Right lobe of liver (tissue), 6 donors: ENCODE results near the gene MID2. TPM values are rescaled to one million over a fixed set of nuclear protein-coding genes. Genes with fewer than 3 reads are reported as not detected.

Experiments used
- ATAC-seq, 4 donors: fragments of 200-7000 bp; cut with Tn5 transposase; one replicate each; pipeline ENCODE4 v1.9.1; 2020; ENCODE audit warnings: mild to moderate bottlenecking in 4 of 4, moderate library complexity in 4 of 4
- DNase-seq, 3 donors: peaks; one replicate each; pipeline ENCODE4 v3.0.0-alpha.2; 2020
- H3K27ac ChIP-seq, 3 donors: fragments of 200-600 bp; one replicate each; pipeline ENCODE4 v1.8.0; 2022
- H3K27me3 ChIP-seq, 2 donors: fragments of 200-600 bp; one replicate each; pipeline ENCODE4 v1.8.0; 2022
- H3K36me3 ChIP-seq, 4 donors: fragments of 200-600 bp; sonication (generic) in 1 of 4; one replicate each; pipeline versions ENCODE4 v1.5.1 to v1.8.0; 2017 to 2022; ENCODE audit warnings: control low read depth in 1 of 4
- H3K4me1 ChIP-seq, 4 donors: fragments of 200-600 bp; sonication (generic) in 1 of 4; one replicate each; pipeline versions ENCODE4 v1.5.1 to v1.8.0; 2017 to 2022; ENCODE audit warnings: control low read depth in 1 of 4
- H3K4me3 ChIP-seq, 3 donors: fragments of 200-600 bp; one replicate each; pipeline ENCODE4 v1.8.0; 2022
- H3K9me3 ChIP-seq, 4 donors: fragments of 200-600 bp; sonication (generic) in 1 of 4; one replicate each; pipeline versions ENCODE4 v1.5.1 to v1.8.0; 2017 to 2022; ENCODE audit warnings: control low read depth in 1 of 4
- POLR2A ChIP-seq: fragments of 450-650 bp; IDR thresholded peaks from one replicate; pipeline ENCODE4 v1.6.1; 2017; ENCODE audit warnings: antibody characterized with exemption, mild to moderate bottlenecking
- WGBS: methylation state at CpG from one replicate; pipeline ENCODE4 v1.1.6; 2018; ENCODE audit warnings: low coverage, low lambda C conversion rate; ENCODE audit not compliant: insufficient coverage; ENCODE audit errors: missing lambda C conversion rate; 5-methylcytosine and 5-hydroxymethylcytosine counted together
- intact Hi-C, 2 donors: fragments of 100-400 bp; cut with DNase I; formaldehyde crosslinking; loops; one replicate each; pipeline versions ENCODE4 v1.11.2 to v1.14.1; 2022
- total RNA-seq, 6 experiments: library from RNA; depleted of rRNA in 2 of 6; stranded (reverse); fragments of >200 nt in 2 of 6; fragmentation: NEBNext Ultra II Directional in 3 of 6; extraction: Animal tissue kit (Norgen Biotek cat#: 25700) in 3 of 6; gene quantifications; one replicate each; pipeline versions ENCODE4 v1.1.0 to v1.2.4, GENCODE V29; 2016 to 2023
- TF ChIP-seq, protein P1 (sequence below), 4 donors: fragments of 200-600 bp in 3 of 4; fragments of 450-650 bp in 1 of 4; IDR thresholded peaks; one replicate each; pipeline versions ENCODE4 v1.5.1 to v1.8.0; 2016 to 2022; ENCODE audit warnings: antibody characterized with exemption in 4 of 4, mild to moderate bottlenecking in 2 of 4
- donor health status: DM: no; HTN: yes; CAD: no.
- donor health status: DM: no; HTN: no; CAD: no.
- donor health status: DM: no; HTN: no; CAD: no.
- donor health status: DM: no; HTN: yes; CAD: no.
- donor health status: DM: no; HTN: yes; CAD: no.

MID2 gene
- total RNA-seq, 6 experiments from 2014 or later = 6.3 to 13.8 (median 11.8) TPM

- Histone ChIP-seq H3K27me3 (no peaks in the 10 kb centered on the region), H3K36me3 (no peaks in the 10 kb centered on the region), H3K4me3 (no peak overlapping the region), H3K9me3 (no peaks in the 10 kb centered on the region), H3K27ac (no peak overlapping the region), H3K4me1 (peaks cover 0 to 7% (median 0%) of the 10 kb centered on the region in 4 donors)
- 88% methylated on average over 5 of the region's 15 CpGs for WGBS
- ATAC-seq (no peak), DNase-seq (no peak)
- TF ChIP-seq, protein P1, sequence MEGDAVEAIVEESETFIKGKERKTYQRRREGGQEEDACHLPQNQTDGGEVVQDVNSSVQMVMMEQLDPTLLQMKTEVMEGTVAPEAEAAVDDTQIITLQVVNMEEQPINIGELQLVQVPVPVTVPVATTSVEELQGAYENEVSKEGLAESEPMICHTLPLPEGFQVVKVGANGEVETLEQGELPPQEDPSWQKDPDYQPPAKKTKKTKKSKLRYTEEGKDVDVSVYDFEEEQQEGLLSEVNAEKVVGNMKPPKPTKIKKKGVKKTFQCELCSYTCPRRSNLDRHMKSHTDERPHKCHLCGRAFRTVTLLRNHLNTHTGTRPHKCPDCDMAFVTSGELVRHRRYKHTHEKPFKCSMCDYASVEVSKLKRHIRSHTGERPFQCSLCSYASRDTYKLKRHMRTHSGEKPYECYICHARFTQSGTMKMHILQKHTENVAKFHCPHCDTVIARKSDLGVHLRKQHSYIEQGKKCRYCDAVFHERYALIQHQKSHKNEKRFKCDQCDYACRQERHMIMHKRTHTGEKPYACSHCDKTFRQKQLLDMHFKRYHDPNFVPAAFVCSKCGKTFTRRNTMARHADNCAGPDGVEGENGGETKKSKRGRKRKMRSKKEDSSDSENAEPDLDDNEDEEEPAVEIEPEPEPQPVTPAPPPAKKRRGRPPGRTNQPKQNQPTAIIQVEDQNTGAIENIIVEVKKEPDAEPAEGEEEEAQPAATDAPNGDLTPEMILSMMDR (IDR thresholded peaks at IDR 0.05) = no peak
- no peak for TF ChIP-seq POLR2A
- intact Hi-C loops = no loop called here
These were observed 15.3 kb downstream of the MID2 start for GRCh38 chrX:107840971-107841370.

- DNase-seq (no peak), ATAC-seq (no peak)
- Histone ChIP-seq H3K27ac (no peak overlapping the region), H3K36me3 (no peaks in the 10 kb centered on the region), H3K27me3 (no peaks in the 10 kb centered on the region), H3K4me3 (no peak overlapping the region), H3K4me1 (peaks cover 0 to 7% (median 0%) of the 10 kb centered on the region in 4 donors), H3K9me3 (no peaks in the 10 kb centered on the region)
- intact Hi-C loops = no loop called here
- WGBS = 56% methylated on average over 6 of the region's 6 CpGs
- no peak for TF ChIP-seq POLR2A
- TF ChIP-seq, protein P1 (IDR thresholded peaks at IDR 0.05) = no peak
These were observed 17.2 kb downstream of the MID2 start for GRCh38 chrX:107842715-107843400.

DNA sequence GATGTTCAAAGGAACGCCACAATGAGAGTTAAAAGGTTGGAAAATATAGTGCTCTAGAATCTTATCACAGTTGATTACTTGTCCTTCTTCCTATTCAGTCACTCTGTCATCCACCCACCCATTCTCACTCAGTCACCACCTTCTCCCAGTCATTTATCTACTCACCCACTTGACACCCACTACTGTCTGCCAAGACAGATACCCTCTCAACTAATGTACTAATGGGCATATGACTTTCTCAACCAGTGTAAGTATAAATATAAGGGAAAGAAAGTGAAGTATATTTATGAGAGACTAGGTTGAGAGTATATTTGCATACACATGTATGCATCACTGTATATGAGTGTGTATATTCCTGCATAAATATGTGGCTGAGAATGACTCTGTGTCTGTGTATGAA, 20.0 kb downstream of the MID2 start:
- 53% methylated on average over 1 of the region's 1 CpG for WGBS
- no peak for DNase-seq
- ATAC-seq = no peak

DNA sequence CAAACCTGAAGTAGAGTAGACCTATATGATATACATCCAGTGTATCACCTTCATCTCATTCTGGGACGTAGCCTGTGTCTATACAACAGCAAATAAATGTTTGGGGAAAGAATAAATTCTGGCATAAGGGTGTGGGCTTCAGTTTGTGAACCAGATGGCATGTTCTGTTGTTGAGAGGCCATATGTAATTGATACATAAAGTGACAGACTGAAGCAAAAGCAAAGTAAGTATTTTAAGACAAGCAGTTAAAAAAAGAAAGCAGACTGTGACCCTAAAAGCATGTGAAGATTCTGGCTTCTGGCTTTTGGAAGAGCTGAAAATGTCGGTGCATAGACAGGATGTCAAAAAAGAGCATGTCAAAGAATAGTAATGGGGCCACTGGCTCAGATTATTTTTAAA, 22.9 kb downstream of the MID2 start:
- intact Hi-C loops = no loop called here
- 63% methylated on average over 2 of the region's 2 CpGs for WGBS
- H3K4me3 ChIP-seq = no peak overlapping the region
- ATAC-seq = no peak
- H3K9me3 ChIP-seq = no peaks in the 10 kb centered on the region
- TF ChIP-seq, protein P1 (IDR thresholded peaks at IDR 0.05) = no peak
- TF ChIP-seq POLR2A = no peak
- no peak for DNase-seq
- H3K36me3 ChIP-seq = no peaks in the 10 kb centered on the region
- H3K4me1 ChIP-seq = no peaks in the 10 kb centered on the region
- no peaks in the 10 kb centered on the region for H3K27me3 ChIP-seq
- no peak overlapping the region for H3K27ac ChIP-seq

More for the DNA sequence above, 20.0 kb downstream of the MID2 start:
- H3K27ac ChIP-seq = no peak overlapping the region
- no peaks in the 10 kb centered on the region for H3K4me1 ChIP-seq
- H3K4me3 ChIP-seq = no peak overlapping the region
- no peaks in the 10 kb centered on the region for H3K36me3 ChIP-seq
- intact Hi-C loops = no loop called here
- H3K27me3 ChIP-seq = no peaks in the 10 kb centered on the region
- TF ChIP-seq, protein P1 (IDR thresholded peaks at IDR 0.05) = no peak
- no peak for TF ChIP-seq POLR2A
- H3K9me3 ChIP-seq = no peaks in the 10 kb centered on the region
